Kidney epithelial cell (primary cell): ENCODE data around the gene FOXL2NB. TPM values are rescaled to one million over a fixed set of nuclear protein-coding genes. Genes with fewer than 3 reads are reported as not detected.

Experiments used
- DNase-seq: peaks from one replicate; pipeline ENCODE4 v3.0.0-alpha.2; 2010; ENCODE audit warnings: low read depth
- H3K27me3 ChIP-seq: 2 replicates; pipeline ENCODE4 v1.6.0; 2011; ENCODE audit warnings: low read length; ENCODE audit not compliant: control insufficient read depth, insufficient read depth
- H3K36me3 ChIP-seq: 2 replicates; pipeline ENCODE4 v1.5.1; 2011; ENCODE audit warnings: low read length; ENCODE audit not compliant: control insufficient read depth, insufficient read depth
- H3K4me3 ChIP-seq: 2 replicates; pipeline ENCODE4 v1.5.1; 2011; ENCODE audit warnings: low read depth, mild to moderate bottlenecking, control low read depth, low read length
- total RNA-seq: library from RNA; depleted of rRNA; stranded (reverse); fragments of >200 nt; gene quantifications from 2 replicates; pipeline ENCODE4 v1.2.3, GENCODE V29; 2015
- TF ChIP-seq, protein P1 (sequence below): IDR thresholded peaks from 2 replicates; pipeline ENCODE4 v1.5.1; 2011; ENCODE audit warnings: mild to moderate bottlenecking, moderate library complexity, low read length, control low read depth, inconsistent platforms; ENCODE audit not compliant: insufficient read depth, poor library complexity, severe bottlenecking

The FOXL2NB gene
- total RNA-seq, 1 donor from 2014 or later, result 2.2 TPM

- no peaks in the 10 kb centered on the region for H3K36me3 ChIP-seq
- TF ChIP-seq, protein P1, sequence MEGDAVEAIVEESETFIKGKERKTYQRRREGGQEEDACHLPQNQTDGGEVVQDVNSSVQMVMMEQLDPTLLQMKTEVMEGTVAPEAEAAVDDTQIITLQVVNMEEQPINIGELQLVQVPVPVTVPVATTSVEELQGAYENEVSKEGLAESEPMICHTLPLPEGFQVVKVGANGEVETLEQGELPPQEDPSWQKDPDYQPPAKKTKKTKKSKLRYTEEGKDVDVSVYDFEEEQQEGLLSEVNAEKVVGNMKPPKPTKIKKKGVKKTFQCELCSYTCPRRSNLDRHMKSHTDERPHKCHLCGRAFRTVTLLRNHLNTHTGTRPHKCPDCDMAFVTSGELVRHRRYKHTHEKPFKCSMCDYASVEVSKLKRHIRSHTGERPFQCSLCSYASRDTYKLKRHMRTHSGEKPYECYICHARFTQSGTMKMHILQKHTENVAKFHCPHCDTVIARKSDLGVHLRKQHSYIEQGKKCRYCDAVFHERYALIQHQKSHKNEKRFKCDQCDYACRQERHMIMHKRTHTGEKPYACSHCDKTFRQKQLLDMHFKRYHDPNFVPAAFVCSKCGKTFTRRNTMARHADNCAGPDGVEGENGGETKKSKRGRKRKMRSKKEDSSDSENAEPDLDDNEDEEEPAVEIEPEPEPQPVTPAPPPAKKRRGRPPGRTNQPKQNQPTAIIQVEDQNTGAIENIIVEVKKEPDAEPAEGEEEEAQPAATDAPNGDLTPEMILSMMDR, result no peak
- peaks cover 89% of the 10 kb centered on the region for H3K27me3 ChIP-seq
- no peak overlapping the region for H3K4me3 ChIP-seq
- DNase-seq, result no peak
These were observed 4.0 kb upstream of the FOXL2NB start for GRCh38 chr3:138942861-138943623.

GRCh38 chr3:138943724-138944653 lies 3.0 kb upstream of the FOXL2NB start:
- no peak overlapping the region for H3K4me3 ChIP-seq
- TF ChIP-seq, protein P1, result no peak
- no peak for DNase-seq
- H3K36me3 ChIP-seq, result no peaks in the 10 kb centered on the region
- peaks cover 89% of the 10 kb centered on the region for H3K27me3 ChIP-seq

GRCh38 chr3:138944654-138944928 lies 2.4 kb upstream of the FOXL2NB start:
- TF ChIP-seq, protein P1, result no peak
- Histone ChIP-seq H3K4me3 (peak overlapping the region; percentile 26), H3K27me3 (peaks cover 87% of the 10 kb centered on the region), H3K36me3 (no peaks in the 10 kb centered on the region)
- no peak for DNase-seq

- no peak for DNase-seq
- Histone ChIP-seq H3K27me3 (peaks cover 87% of the 10 kb centered on the region), H3K4me3 (peak overlapping the region; percentile 26), H3K36me3 (no peaks in the 10 kb centered on the region)
- TF ChIP-seq, protein P1, result no peak
These were observed 1.9 kb upstream of the FOXL2NB start for GRCh38 chr3:138944929-138945708.

DNA sequence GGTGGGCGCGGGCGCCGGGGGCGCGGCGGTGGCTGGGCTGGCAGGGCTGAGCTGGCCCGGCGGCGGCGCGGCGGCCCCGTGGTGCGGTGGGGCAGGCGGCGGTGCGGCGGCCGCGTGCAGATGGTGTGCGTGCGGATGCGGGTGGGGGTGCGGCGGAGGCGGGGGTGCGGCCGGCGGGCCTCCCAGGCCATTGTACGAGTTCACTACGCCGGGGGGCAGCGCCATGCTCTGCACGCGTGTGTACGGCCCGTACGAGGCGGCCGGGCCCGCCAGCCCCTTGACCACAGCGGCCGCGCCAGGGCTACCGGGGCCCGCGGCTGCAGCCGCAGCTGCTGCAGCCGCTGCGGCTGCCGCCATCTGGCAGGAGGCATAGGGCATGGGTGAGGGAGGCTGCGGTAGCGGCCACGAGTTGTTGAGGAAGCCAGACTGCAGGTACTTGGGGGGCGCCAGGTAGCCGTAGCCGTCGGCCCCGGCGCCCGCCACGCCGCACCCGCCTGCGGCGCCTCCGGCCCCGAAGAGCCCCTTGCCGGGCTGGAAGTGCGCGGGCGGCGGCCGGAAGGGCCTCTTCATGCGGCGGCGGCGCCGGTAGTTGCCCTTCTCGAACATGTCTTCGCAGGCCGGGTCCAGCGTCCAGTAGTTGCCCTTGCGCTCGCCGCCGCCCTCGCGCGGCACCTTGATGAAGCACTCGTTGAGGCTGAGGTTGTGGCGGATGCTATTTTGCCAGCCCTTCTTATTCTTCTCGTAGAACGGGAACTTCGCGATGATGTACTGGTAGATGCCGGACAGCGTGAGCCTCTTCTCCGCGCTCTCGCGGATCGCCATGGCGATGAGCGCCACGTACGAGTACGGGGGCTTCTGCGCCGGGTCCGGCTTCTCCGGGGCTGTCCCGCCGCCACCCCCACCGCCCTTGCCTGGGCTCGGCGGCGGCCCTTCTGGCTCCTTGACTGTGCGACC lies 1.0 kb upstream of the FOXL2NB start:
- TF ChIP-seq, protein P1, result peak; percentile 34
- Histone ChIP-seq H3K27me3 (peaks cover 88% of the 10 kb centered on the region), H3K4me3 (peak overlapping the region; percentile 42), H3K36me3 (no peaks in the 10 kb centered on the region)
- no peak for DNase-seq
